ENCODE data around the gene MCM3. TPM values are rescaled to one million over a fixed set of nuclear protein-coding genes. Genes with fewer than 3 reads are reported as not detected.

The MCM3 gene
- 76.0 to 89.2 TPM (median 84.9 TPM) in 5 replicates for total RNA-seq (2022; extraction: Qiagen RNA extraction; ENCODE audit: low read depth)

GRCh38 chr6:52284460-52285176 lies at the start of gene MCM3:
TSS of gene MCM3 (minus strand) at chr6:52284742. CDS start at chr6:52284674, 68 bp downstream.

GRCh38 chr6:52244400-52244799 lies 40.1 kb downstream of the MCM3 start, which contains the start of gene IL17F:
TSS of gene IL17F (minus strand) at chr6:52244500. CDS start at chr6:52244429, 71 bp downstream.

Other genes with a start within 250 kb of the MCM3 start
- not detected in 5 replicates for gene PKHD1, start 197.1 kb downstream of the MCM3 start, total RNA-seq (2022; extraction: Qiagen RNA extraction; ENCODE audit: low read depth)
- gene IL17A, start 98.4 kb downstream of the MCM3 start, total RNA-seq (2022; extraction: Qiagen RNA extraction; ENCODE audit: low read depth) = not detected in 5 replicates
- not detected in 5 replicates for gene IL17F, start 40.2 kb downstream of the MCM3 start, total RNA-seq (2022; extraction: Qiagen RNA extraction; ENCODE audit: low read depth)
- 0.49 to 1.1 TPM (median 0.89 TPM) in 5 replicates for gene PAQR8, start 77.4 kb upstream of the MCM3 start, total RNA-seq (2022; extraction: Qiagen RNA extraction; ENCODE audit: low read depth)
- gene EFHC1, start 135.6 kb upstream of the MCM3 start, total RNA-seq (2022; extraction: Qiagen RNA extraction; ENCODE audit: low read depth) = 10.0 to 12.9 TPM (median 10.9 TPM) in 5 replicates